ENCODE results near the gene TNNT1.

GRCh38 chr19:55118401-55118991, 30.5 kb downstream of the TNNT1 start:
- no peak for TF ChIP-seq CTCF (conservative IDR thresholded peaks at IDR 0.05)
- TF ChIP-seq EZH2 (IDR thresholded peaks at IDR 0.05; ENCODE audit: low read depth): no peak
